Measurements from ENCODE around the gene NCK2.

GRCh38 chr2:105854972-105855371 is 110.3 kb downstream of the NCK2 start:
- TF ChIP-seq CTCF (IDR thresholded peaks at IDR 0.05) (no peak), POLR2A (IDR thresholded peaks at IDR 0.05) (no peak)

Measured in esophagus squamous epithelium (tissue), 4 donors.